CD4-positive, alpha-beta T cell treated with Interleukin-4 for 1 hour (primary cell): Measurements from ENCODE around the gene SIGLEC6.

Source experiments
- DNase-seq, 2 donors: peaks; one replicate each; pipeline ENCODE4 v3.0.0-alpha.2; 2020 to 2022

The SIGLEC6 gene

DNA sequence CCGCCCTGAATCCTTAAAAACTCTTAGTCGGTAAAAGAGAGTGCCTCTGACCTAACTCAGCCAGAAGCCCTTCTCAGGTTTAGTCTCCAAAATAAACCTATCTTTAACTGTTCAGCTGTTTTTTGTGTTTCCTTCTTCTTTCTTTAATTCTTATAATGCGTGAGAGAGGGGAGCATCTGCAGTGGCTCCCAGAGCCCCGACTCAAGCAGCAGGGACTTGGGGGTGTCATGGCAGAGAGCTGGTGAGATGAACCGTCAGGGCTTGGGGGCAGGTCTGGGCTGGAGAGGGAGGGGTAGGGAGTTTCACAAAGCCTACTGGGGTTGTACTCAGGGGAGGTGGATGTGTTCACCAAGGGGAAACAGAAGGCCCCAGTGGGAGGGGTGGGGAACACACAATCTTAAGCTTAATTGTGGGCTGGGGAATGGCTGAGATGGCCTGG lies 16.8 kb upstream of the SIGLEC6 start:
- no peak for DNase-seq

DNA sequence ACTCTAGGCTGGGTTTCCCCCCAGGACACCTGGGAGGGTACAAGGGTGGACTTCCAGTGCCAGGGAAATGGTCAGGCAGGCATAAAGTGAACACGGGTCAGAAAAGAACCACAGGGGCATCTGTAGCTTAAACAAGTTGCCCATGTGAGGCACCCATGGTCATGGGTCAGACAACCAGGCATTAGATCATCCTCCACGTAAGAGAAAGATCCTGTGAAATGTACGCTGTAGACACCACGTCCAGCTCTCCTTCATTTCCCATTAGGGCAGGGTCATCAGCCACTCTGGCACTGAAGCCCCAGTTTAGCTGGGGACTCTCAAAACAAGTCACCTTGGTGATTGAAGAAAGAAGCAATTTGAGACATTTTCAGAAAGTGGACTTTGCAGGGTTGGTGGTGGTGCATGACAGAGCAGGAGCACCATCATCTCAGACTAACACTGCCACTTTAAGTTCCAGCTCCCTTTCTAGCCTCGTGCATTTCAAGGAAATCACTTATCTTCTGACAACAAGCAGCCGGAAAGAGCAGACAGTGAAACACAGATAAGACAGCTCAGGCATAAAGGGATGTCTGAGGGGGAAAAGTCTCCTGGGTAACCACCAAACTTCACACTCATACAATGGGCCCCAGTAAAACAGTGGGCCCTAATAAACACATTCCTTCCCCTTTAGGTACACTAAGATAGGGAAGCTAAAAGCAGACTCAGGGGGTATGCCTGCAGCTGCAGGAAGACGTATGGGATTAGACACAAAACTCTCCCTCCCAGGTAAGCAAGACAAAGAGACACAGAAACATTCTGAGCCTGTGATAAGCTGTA lies 16.1 kb upstream of the SIGLEC6 start:
- no peak for DNase-seq

DNA sequence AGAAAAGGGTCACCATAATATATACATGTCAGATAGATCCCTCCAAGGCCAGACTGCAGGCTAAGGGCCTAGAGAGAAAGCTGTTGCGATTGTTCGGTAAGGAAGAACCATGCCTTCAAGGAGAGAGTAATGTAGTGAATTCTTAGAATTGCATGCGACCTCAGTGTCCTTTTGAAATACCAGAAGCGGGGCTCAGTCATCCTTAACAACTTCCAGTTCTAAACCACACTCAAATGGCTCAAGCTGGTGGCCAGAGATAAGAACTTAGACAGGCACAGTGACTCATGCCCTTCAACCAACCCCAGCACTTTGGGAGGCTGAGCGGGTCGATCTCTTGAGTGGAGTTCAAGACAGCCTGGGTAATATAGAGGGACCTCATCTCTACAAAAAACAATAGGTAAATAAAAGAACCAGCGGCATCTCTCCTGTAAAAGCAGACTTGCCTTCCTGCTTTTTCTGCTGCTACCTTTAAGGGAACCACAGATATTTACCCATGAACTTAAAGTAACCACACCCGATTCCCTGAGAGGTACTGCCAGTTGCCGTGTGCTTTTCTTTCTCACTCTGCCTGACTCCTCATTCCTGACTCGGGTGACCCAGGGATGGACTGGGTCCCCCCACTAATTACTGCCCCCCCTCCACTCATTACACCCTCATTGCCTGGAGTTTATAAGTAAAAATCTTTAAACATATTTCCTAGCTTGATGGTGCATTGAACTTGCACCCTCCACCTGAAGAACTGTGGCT lies 15.4 kb upstream of the SIGLEC6 start:
- no peak for DNase-seq

DNA sequence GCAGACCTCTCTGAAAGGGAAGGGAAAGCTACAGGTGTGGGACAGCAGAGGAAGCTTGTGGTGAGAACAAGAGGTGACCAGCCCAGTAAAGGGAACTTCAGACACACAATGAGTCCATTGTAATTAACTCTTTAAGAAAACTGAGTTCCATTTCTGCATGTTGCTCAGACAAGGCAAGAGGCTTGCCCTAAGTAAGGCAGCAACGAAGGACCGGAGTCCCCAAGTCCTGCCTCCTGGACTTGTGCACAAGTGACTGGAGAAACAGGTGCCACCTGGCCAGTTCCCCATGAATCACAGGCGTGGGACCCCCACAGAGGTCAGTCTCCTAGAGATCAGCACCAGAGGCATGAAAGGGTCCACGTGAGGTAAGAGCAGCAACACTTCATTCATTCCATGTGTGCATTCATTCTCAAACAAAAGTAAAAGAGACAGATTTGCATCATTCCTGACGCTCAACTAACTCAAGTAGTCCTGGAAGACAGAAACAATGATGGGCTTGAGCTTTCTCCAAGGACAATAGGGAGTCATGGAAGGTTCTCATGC lies 14.7 kb upstream of the SIGLEC6 start:
- no peak for DNase-seq

DNA sequence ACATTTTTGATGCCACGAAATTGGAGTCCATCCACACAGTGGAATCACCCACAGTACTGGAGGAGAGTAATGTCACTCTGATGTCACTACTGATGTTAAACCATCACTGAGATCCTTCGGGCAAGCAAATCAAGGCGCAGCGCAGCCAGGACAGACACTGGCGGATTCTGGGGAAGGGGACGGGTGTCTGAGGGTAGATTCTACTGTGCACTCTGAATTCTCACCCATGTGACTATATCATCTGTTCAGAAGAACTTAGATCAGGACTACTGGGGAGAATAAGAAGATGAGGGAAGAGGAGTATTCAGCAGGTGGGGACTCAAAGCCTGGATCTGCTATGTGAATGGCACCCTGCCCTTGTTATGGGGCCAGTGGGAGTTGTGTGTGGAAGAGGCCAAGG lies 12.6 kb upstream of the SIGLEC6 start:
- DNase-seq, result no peak

DNA sequence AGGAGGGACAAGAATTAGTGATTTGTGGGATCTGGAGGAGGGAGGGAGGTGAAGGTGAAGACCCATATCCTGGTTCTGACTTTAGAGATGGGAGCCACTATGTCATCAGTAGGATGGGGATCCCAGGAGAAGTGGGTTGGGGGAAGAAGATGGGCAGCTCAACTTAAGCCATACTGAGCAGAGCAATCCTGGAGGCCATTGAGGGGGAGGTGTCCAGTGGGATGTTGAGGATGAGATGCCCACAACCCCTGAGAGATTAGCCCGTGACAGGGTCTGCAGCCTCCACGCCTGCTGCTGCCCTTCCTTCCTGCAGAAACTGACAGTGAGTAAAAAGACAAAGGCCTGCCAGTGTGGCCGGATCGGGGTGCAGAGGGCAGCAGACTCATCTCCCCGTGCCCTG lies 11.2 kb upstream of the SIGLEC6 start:
- DNase-seq, result no peak

DNA sequence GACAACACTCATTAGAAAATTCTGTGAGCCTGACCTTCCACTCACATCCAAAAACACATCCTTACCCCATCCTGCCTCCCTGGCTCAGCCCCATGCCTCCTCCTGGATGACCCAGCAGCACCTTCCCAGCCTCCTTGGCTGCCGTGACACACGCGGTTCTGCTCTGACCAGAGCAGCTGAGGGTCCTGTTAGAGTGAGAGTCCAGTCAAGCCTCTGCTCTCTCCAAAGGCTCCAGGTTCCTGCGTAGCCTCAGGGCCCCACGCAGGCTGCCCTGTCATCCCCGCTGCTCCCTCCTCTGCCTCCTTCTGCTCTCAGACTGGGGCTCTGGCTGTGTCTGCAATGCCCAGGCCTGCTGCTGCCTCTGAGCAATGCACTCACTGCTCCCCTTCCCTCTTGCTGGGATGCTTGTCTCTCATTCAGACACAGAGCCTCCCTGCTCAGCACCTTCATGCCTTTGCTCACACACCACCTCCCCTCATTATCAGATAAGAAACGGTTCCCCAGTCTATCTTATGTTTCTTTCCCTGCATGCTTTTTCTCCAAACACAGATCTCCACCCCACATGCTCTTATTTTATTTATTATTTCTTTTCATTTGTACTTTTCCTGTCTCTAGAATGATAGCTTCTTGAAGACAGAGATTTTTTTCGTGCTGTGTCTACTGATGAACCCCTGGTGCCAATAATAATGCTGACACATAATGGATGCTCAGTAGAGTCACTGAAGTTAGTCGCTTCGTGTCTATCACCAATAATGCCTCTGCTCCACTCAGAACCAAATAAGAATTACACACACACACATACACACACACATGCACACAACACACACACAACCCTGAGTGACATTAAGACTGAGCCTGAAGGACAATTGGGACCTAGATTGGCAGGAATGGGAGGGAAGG lies 10.2 kb upstream of the SIGLEC6 start:
- no peak for DNase-seq

DNA sequence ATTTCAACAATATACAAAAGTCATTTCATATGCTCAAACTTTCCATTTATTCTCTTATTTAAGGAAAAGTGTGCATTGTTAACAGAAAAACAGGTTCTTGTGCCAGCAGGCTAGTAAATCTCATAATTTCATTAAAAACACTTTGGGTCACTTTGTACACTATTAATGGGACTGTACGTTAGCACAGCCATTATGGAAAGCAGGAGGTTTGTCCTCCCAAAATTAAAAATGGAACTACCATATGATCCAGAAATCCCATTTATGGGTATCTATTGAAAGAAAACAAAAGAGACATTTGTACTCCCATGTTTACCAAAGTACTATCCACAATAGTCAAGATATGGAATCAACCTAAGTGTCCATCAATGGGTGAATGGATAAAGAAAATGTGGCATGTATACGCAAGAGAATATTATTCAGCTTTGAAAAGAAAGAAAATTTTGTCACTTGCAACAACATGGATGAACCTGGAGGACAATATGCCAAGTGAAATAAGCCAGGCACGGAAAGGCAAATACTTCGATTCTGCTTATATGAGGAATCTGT lies 8.4 kb upstream of the SIGLEC6 start:
- DNase-seq, result no peak

DNA sequence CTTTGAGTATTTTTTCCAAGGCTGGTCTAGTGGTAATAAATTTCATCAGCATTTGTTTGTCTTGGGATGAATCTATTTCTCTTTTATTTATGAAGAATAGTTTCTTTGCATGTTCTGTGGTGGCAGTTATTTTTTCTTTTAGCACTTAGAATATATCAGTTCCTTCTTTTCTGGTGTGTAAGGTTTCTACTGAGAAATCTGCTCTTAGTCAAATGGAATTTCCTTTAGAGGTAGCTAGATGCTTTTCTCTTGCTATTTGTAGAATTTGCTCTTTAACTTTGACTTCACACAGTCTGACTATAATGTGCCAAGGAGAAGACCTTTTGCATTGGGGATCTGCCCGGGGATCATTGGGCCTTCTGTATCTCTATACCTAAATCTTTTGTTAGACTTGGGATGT lies 4.1 kb upstream of the SIGLEC6 start:
- DNase-seq, result no peak

DNA sequence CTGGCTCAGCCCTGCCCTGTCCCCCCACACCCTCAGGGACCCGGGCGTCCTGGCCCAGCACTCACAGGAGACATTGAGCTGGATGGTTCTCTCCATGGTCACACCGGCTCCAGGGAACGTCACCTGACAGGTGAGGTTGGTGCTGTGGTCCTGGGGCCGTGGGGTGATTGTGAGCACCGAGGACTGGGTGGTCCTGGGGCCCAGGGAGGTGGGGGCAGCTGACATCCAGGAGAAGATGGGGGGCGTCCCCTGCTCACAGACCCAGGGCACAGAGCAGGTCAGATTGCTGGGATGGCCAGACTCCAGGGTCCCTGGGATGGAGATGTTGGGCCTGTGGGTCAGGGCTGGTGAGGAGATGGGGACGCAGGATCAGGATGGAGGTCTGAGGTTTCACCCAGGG lies 854 bp downstream of the SIGLEC6 start:
- DNase-seq, result no peak

DNA sequence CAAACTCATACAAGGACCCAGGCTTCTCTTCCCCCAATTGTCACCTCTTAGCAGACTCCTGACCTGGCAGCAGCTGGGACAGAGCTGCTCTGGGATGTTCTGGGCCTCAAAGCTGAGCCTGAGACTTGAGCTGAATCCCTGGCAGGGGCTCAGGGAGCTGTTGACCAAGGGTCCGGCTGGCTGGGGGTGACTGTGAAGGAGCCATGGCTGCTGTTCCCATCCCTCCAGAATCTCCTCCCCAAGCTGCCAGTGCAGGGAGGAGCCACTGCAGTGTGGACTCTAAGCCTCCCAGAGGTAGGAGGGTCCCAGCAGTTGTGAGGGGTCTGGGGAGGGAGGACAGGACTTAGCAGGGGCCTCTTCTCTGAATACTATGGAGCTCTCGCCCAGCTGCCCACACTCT lies 2.2 kb downstream of the SIGLEC6 start:
- no peak for DNase-seq

DNA sequence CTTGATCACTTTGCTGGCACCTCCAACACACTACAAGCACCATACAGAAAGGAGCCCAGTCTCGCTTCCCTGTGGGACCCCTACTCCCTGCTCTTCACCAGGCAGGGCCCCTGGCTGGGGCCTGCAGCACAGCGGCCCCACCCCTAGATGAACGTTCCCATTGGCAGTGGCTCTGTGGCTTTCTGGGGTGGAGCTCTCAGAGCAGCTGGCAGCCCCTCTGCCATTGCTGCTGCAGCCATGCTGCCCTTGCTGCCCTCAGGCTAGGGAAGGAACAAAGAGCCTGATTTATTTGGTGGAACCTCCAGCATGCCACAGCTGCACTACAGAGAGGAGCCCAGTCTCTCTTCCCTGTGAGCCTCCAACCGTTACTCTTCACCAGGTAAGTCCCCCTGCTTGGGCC lies 5.8 kb downstream of the SIGLEC6 start:
- DNase-seq, result no peak

DNA sequence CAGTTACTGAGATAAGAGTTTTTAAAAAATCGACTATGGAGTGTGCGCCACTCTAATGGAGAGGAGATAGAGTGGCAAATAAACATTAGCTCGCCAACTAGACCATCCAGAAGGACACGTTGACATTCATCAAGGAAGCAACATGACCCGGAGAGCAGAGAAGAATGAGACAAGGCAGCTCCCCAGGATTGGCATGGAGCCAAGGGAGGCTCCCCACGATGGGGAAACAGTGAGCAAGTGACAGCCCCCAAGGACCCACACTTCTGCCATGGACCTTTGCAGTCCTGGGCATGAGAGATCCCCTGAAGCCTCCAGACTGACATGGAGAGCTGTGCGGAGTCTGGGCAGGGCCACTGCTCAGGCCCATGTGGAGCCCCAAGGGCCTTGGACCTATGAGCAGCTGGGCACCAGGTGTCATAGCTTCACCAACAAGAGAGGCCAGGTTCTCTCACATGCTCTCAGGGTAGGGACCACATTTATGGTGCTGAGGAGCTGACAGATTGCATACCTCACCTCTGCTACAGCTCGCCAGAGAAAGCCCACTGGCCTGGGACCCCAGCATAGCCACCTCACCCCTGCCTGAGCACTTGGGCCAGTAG lies 6.7 kb downstream of the SIGLEC6 start:
- DNase-seq, result no peak

DNA sequence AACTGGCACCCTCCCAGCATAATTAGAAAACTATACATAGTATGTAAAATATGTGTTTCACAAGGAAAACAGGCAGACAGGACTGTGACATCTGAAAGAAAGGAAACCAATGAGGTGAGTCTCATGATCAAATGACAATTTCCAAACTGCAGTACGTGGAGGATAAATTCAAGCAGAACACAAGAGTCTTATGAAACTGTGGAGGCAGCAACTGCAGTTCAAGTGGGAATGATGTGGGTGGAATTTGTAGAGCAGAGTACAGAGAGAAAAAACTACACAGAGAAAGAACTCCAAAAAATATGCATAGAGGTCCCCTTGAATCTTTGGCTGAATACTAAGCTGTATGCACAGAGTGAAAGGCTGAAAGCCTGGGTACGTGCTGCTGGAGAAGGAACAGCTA lies 9.7 kb downstream of the SIGLEC6 start:
- no peak for DNase-seq

DNA sequence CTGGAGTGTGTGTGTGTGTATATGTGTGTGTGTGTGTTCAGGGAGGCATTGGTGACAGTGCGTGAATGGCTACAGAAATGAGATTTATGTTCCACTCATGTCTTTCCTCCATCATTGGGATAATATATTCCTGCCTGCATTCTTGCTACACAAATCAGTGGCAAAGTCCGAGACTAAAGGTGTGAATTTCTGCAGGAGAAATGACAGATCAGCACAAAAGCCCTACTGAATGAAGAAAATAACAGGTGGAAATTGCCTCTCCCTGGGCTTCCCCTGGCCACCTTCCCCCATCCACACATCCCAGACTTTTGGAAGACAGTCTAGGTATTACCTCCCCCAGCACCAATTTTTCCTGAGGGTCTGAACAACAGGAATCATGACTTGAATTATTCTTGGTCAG lies 10.1 kb downstream of the SIGLEC6 start:
- no peak for DNase-seq

DNA sequence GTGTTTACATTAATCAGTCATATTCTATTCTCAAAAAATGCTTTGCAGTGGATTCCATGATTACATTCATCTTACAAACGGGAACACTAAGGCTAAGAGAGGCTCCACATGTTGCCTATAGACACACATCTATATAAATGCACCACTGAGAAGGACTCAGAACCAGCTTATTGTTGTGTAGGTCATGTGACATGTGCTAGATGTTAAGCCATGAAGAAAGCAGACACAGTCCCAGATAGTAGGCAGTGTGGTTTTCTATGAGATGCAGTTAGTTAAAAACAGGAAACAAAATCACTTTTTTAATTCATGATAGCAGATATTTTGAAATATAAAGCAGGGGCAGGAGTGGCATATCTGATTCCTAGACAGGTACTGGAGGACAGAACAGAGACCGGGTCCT lies 10.7 kb downstream of the SIGLEC6 start:
- no peak for DNase-seq

DNA sequence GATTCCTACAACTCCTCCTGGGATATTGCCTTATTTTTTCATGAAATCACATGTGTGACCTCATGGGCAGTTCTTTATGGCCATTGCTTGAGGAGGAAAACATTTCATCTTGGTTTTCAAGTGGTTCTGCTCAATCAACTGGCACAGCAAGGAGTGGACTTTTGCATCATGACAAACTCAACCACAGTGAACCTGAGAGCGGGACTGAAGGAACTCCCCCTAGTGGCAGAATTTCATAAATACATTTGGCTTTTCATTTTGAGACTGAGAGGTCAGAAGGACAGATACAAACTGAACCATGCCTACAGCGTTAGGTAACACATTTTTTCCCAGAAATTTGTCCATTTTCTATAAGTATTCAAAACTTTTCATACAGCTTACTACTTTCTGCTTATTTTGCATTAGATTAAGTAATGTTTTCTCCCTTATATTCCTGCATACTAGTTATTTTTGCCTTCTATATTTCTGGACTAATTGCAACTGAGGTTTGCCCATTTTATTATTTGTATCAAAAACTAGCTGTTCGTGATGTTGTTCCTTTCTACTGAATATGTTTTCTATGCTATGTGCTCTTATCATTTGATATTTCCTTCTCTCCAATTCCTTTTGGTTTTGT lies 16.5 kb downstream of the SIGLEC6 start:
- peak; percentile 26 to 57 for DNase-seq

DNA sequence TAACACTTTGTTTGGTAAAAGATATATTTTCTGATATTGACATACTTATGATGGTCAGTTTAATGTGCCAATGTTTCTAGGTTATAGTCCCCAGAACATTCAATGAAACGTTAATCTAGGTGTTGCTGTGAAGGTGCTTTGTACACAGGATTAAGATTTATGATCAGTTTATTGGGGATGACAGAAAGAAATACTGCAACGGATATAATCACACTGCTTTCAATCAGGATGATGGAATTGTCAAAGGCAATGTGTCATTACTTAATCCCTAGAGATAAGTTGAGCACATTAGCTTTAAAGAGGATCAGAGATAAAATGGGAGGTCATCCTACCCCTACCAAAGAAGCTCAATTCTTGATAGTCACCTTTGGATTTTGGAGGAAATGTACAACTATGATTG lies 17.5 kb downstream of the SIGLEC6 start:
- no peak for DNase-seq

DNA sequence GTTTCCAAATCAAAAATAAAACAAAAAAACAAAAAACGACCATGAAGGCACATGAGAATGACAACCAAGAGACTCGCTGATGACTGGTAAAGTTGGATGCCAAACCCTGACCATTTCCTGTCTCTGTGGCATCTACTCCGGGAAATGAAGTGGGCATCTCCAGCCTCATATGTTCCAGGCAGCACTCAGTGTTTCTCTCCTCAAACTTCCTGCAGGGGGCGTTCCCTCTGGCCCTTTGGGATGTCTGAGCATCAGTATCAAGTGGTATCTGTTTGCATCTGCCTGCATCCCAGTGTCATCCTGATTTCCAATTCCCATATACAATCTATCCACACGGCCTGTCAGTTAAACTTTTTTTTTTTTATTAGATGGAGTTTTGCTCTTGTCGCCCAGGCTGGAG lies 20.1 kb downstream of the SIGLEC6 start:
- DNase-seq, result no peak

DNA sequence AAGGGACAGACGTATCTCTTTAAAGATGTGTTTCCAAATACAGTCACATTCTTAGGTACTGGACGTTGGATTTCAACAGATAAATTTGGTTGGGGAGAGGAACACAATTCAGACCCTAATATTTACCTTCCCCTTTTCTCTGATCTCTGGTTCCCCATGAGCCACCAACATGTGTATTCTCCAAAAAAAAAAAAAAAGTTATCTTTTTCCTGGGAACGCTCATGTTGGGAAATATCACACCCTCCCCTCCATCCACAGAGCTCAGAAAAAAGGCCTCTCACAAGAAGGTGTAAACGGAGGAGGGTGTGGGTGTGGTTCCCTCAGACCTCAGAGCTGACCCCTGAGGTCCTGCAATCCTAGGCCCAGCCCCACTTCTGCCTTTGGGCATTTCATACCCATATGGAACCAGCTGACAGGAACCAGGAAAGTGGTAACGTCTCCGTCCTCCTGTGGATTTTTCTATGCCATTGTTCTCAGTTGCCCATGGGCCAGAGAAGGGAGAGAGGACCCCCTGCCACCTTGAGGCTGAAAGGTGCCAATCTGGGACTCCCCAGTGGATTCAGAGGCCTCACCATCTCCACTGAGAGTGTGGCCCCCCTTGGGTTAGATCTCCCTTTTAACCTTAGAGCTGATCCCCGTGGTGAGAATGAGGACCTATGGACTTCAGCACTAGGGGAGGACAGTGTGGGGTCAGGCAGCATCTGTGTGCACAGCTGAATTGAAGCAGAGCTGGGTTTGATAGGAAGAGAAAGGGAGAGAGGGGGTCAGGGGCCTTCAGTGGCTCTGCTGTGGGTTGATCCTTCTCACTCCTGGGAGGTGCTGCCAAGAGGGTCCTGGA lies 21.4 kb downstream of the SIGLEC6 start:
- no peak for DNase-seq
